Measurements from ENCODE around the gene MTUS2.

DNA sequence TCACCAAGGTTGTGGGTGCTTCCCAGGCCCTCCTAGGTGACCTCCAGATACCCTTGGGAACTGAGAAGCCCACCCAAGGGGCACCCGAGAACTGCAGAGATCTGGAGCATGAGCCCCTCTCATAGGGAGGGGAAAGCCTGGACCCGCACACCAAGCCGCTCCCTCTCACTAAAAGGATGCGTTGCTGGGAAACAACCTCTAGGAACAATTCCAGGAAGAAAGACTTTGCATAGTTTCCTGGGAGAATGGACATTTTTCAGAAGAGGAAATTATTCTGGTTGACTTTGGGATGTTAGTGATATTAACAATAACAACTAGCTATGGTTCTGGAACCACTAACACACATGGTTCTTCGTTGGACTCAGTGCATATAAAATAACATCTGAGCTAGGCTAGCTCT, 710.8 kb downstream of the MTUS2 start:
- TF ChIP-seq, protein P1, sequence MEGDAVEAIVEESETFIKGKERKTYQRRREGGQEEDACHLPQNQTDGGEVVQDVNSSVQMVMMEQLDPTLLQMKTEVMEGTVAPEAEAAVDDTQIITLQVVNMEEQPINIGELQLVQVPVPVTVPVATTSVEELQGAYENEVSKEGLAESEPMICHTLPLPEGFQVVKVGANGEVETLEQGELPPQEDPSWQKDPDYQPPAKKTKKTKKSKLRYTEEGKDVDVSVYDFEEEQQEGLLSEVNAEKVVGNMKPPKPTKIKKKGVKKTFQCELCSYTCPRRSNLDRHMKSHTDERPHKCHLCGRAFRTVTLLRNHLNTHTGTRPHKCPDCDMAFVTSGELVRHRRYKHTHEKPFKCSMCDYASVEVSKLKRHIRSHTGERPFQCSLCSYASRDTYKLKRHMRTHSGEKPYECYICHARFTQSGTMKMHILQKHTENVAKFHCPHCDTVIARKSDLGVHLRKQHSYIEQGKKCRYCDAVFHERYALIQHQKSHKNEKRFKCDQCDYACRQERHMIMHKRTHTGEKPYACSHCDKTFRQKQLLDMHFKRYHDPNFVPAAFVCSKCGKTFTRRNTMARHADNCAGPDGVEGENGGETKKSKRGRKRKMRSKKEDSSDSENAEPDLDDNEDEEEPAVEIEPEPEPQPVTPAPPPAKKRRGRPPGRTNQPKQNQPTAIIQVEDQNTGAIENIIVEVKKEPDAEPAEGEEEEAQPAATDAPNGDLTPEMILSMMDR (conservative IDR thresholded peaks at IDR 0.05; ENCODE audit: low read length) = no peak
- no peak for TF ChIP-seq EZH2phosphoT487 (IDR thresholded peaks at IDR 0.05; ENCODE audit: borderline replicate concordance)
